Gastrocnemius medialis (tissue), 4 donors: ENCODE results near the gene CRELD1. TPM values are rescaled to one million over a fixed set of nuclear protein-coding genes. Genes with fewer than 3 reads are reported as not detected.

Experiments used
- ATAC-seq, 2 donors: fragments of 150-250 bp; one replicate each; pipeline ENCODE4 v1.9.1; 2016
- DNase-seq, 2 donors: peaks; one replicate each; pipeline ENCODE4 v3.0.0-alpha.2; 2019
- H3K27ac ChIP-seq, 4 donors: fragments of 200-600 bp; sonication (generic); 1 replicate in 1 of 4; 2 replicates in 3 of 4; pipeline ENCODE4 v1.5.1; 2016 to 2018; ENCODE audit warnings: mild to moderate bottlenecking in 2 of 4, moderate library complexity in 1 of 4
- H3K27me3 ChIP-seq, 3 donors: fragments of 200-600 bp; sonication (generic) in 2 of 3; 1 replicate in 1 of 3; 2 replicates in 2 of 3; pipeline versions ENCODE4 v1.5.1 to v1.6.0; 2016 to 2019; ENCODE audit warnings: mild to moderate bottlenecking in 1 of 3, moderate library complexity in 1 of 3
- H3K36me3 ChIP-seq, 2 donors: fragments of 200-600 bp; sonication (generic) in 1 of 2; one replicate each; pipeline ENCODE4 v1.5.1; 2017 to 2018
- H3K4me1 ChIP-seq, 2 donors: fragments of 200-600 bp; sonication (generic) in 1 of 2; one replicate each; pipeline ENCODE4 v1.5.1; 2016 to 2017; ENCODE audit warnings: mild to moderate bottlenecking in 2 of 2
- H3K4me3 ChIP-seq, 4 donors: fragments of 200-600 bp; sonication (generic) in 3 of 4; 1 replicate in 1 of 4; 2 replicates in 3 of 4; pipeline ENCODE4 v1.5.1; 2016 to 2019; ENCODE audit warnings: mild to moderate bottlenecking in 2 of 4
- H3K9me3 ChIP-seq, 3 donors: fragments of 200-600 bp; sonication (generic) in 2 of 3; 1 replicate in 1 of 3; 2 replicates in 2 of 3; pipeline ENCODE4 v1.5.1; 2016 to 2019
- CTCF ChIP-seq, 5 experiments: fragments of 450-650 bp in 3 of 5; fragments of 200-600 bp in 2 of 5; sonication (generic) in 2 of 5; IDR thresholded peaks in 4 of 5; conservative IDR thresholded peaks in 1 of 5; 1 replicate in 4 of 5; 2 replicates in 1 of 5; pipeline ENCODE4 v1.5.1; 2016 to 2019; ENCODE audit warnings: antibody characterized with exemption in 5 of 5, mild to moderate bottlenecking in 3 of 5, moderate library complexity in 3 of 5
- POLR2A ChIP-seq, 2 donors: fragments of 450-650 bp; IDR thresholded peaks; one replicate each; pipeline ENCODE4 v1.6.1; 2017; ENCODE audit warnings: antibody characterized with exemption in 2 of 2, mild to moderate bottlenecking in 2 of 2, moderate library complexity in 2 of 2
- in situ Hi-C, 4 donors: fragments of 200-750 bp; cut with MboI; loops; one replicate each; pipeline versions ENCODE4 v1.15.0 to v1.8.0; 2017; ENCODE audit warnings: low sequenced_read_pairs in 4 of 4
- intact Hi-C: fragments of 100-400 bp; cut with DNase I; formaldehyde crosslinking; loops from one replicate; pipeline ENCODE4 v1.15.1; 2023; ENCODE audit warnings: low total_unique reads
- total RNA-seq, 4 donors: library from RNA; depleted of rRNA; stranded (reverse); fragments of >200 nt; gene quantifications; one replicate each; pipeline versions ENCODE4 v1.1.0 to v1.2.3, GENCODE V29; 2016

The CRELD1 gene
- total RNA-seq, 4 donors from 2014 or later: 31.6 to 42.3 (median 37.1) TPM

- TF ChIP-seq CTCF (IDR thresholded peaks at IDR 0.05 in 4 of 5, conservative IDR thresholded peaks at IDR 0.05 in 1 of 5) (no peak), POLR2A (IDR thresholded peaks at IDR 0.05) (no peak)
- Histone ChIP-seq H3K9me3 (no peaks in the 10 kb centered on the region), H3K27ac (peak overlapping the region in 1 of 4 donors; percentile 13), H3K4me1 (peaks cover 11 to 22% of the 10 kb centered on the region in 2 donors), H3K27me3 (no peaks in the 10 kb centered on the region), H3K4me3 (no peak overlapping the region), H3K36me3 (peaks cover 0 to 5% of the 10 kb centered on the region in 2 donors)
- in situ Hi-C loops: no loop called here
- intact Hi-C loops: loop anchor here (5.0 kb wide), 1 partner anchor 78 kb away; the partner anchor contains the start of gene FANCD2
- no peak for DNase-seq
- ATAC-seq: no peak
These were observed 15.5 kb downstream of the CRELD1 start for GRCh38 chr3:9949115-9949514.

- H3K9me3 ChIP-seq: no peaks in the 10 kb centered on the region
- TF ChIP-seq POLR2A (IDR thresholded peaks at IDR 0.05): no peak
- no peak for TF ChIP-seq CTCF (IDR thresholded peaks at IDR 0.05 in 4 of 5, conservative IDR thresholded peaks at IDR 0.05 in 1 of 5)
- H3K36me3 ChIP-seq: peaks cover 0 to under 1% of the 10 kb centered on the region in 2 donors
- ATAC-seq (no peak), DNase-seq (no peak)
- no peaks in the 10 kb centered on the region for H3K27me3 ChIP-seq
- in situ Hi-C loops (no loop called here), intact Hi-C loops (loop anchor here (5.0 kb wide), 1 partner anchor 78 kb away; the partner anchor contains the start of gene FANCD2)
- peak overlapping the region in 1 of 4 donors; percentile 18 for H3K27ac ChIP-seq
- H3K4me3 ChIP-seq: no peak overlapping the region
- peaks cover 11 to 23% of the 10 kb centered on the region in 2 donors for H3K4me1 ChIP-seq
These were observed 16.0 kb downstream of the CRELD1 start for GRCh38 chr3:9949626-9950025.

- peak overlapping the region in 2 of 4 donors; percentile 3 to 19 for H3K27ac ChIP-seq
- intact Hi-C loops: no loop called here
- TF ChIP-seq CTCF (IDR thresholded peaks at IDR 0.05 in 4 of 5, conservative IDR thresholded peaks at IDR 0.05 in 1 of 5) (no peak), POLR2A (IDR thresholded peaks at IDR 0.05) (no peak)
These were observed 17.5 kb downstream of the CRELD1 start for GRCh38 chr3:9951126-9951525.

GRCh38 chr3:9951598-9951961 is 17.9 kb downstream of the CRELD1 start:
- in situ Hi-C loops: no loop called here
- Histone ChIP-seq H3K27ac (peak overlapping the region in 2 of 4 donors; percentile 8 to 19), H3K27me3 (no peaks in the 10 kb centered on the region), H3K9me3 (no peaks in the 10 kb centered on the region), H3K36me3 (no peaks in the 10 kb centered on the region), H3K4me1 (peaks cover 27 to 30% of the 10 kb centered on the region in 2 donors), H3K4me3 (peak overlapping the region; percentile 29 to 74 (median 48))
- DNase-seq (no peak), ATAC-seq (no peak)
- intact Hi-C loops: no loop called here
- TF ChIP-seq POLR2A (IDR thresholded peaks at IDR 0.05) (no peak), CTCF (IDR thresholded peaks at IDR 0.05 in 4 of 5, conservative IDR thresholded peaks at IDR 0.05 in 1 of 5) (no peak)

More at GRCh38 chr3:9951126-9951525, 17.5 kb downstream of the CRELD1 start:
- Histone ChIP-seq H3K36me3 (no peaks in the 10 kb centered on the region), H3K27me3 (no peaks in the 10 kb centered on the region), H3K4me3 (no peak overlapping the region), H3K4me1 (peaks cover 23 to 31% of the 10 kb centered on the region in 2 donors), H3K9me3 (no peaks in the 10 kb centered on the region)
- in situ Hi-C loops: no loop called here
- no peak for ATAC-seq
- no peak for DNase-seq
